NCI-H510A (cell line): ENCODE data around the gene APPL2.
A peak's percentile ranks its signal among the peaks of the same experiment; 100 is the strongest.

Experiments used
- DNase-seq: peaks from one replicate; lab custom pipeline; 2025; lab: John Stamatoyannopoulos, UW

APPL2 gene, protein sequence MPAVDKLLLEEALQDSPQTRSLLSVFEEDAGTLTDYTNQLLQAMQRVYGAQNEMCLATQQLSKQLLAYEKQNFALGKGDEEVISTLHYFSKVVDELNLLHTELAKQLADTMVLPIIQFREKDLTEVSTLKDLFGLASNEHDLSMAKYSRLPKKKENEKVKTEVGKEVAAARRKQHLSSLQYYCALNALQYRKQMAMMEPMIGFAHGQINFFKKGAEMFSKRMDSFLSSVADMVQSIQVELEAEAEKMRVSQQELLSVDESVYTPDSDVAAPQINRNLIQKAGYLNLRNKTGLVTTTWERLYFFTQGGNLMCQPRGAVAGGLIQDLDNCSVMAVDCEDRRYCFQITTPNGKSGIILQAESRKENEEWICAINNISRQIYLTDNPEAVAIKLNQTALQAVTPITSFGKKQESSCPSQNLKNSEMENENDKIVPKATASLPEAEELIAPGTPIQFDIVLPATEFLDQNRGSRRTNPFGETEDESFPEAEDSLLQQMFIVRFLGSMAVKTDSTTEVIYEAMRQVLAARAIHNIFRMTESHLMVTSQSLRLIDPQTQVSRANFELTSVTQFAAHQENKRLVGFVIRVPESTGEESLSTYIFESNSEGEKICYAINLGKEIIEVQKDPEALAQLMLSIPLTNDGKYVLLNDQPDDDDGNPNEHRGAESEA

GRCh38 chr12:105235732-105236476 lies at the start of gene APPL2:
APPL2 (minus strand) TSS chr12:105236174; CDS start chr12:105236012, 162 bp downstream.
- DNase-seq = peak; percentile 82

DNA sequence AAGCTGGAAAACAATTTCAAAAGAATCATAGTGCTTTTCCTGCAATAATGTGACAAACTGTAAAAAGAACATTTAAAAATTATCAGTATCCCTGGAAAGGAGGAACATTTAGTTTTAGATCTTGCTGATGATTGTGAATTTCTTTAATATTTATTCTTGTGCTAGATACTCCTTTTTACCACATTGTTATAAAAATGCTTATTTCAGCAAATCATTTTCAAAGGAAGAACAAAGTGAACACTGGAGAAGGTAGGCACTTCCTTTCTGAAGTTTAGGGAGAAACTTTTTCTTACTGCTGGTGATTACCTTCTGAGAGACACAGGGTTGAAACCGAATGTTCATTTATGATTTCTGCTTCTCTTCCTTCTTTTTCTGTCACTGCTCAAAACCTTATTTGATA lies 49.4 kb upstream of the APPL2 start:
- no peak for DNase-seq

- no peak for DNase-seq
Measured at GRCh38 chr12:105281694-105282049, 45.7 kb upstream of the APPL2 start.

DNA sequence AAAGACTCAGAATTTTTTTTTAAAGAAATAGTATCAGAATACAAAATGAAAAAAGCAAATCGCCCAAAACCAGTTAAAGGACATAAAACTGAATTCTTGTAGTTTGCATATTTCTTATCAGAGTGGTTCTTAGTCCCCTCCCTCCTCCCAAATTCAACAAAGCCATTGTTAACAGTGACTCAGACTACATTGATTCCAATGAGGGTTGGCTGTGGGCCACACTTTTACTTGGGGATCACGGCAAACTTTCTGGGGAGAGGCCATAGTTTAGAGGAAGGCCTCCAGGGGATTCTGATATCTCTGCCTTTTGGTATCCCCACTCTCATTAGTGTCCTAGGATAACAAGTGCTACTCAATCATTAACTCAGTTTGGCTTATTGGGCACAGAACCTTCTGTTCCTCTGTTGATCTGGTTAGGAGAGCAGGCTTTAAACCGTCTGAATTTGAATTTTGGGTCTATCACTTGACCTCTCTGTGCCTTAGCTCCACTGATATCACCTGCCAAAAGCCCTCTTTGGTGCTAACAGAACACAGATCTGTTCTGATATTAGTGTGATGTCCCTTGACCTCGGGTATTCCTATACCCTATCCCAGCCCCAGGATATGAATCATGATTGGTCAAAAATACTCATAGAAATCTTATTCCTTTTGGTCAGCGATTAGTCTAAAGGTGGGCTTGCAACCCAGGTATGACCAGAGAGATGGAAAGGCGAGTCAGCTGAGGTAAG lies 45.2 kb upstream of the APPL2 start:
- no peak for DNase-seq

- DNase-seq = no peak
Measured at GRCh38 chr12:105279460-105280056, 43.6 kb upstream of the APPL2 start.

GRCh38 chr12:105278043-105278697 lies 42.2 kb upstream of the APPL2 start:
- no peak for DNase-seq

- peak; percentile 8 for DNase-seq
Measured at GRCh38 chr12:105275997-105276733, 40.2 kb upstream of the APPL2 start.

DNA sequence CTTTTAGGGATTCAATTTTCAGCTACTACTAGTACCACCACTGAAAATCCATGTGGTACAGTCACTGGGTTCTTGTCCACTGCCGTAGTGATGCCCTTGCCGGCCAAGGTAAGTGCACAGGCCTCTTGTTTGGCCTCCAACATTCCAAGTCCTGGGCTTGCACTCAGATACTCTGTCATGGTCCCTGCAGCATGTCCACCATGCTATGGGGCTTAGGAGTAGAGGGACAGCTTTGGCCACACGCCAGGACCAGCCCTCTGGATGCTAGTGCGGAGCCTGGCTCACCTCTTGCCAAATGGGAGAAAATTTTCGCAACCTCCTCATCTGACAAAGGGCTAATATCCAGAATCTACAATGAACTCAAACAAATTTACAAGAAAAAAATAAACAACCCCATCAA lies 38.6 kb upstream of the APPL2 start:
- no peak for DNase-seq

- no peak for DNase-seq
Measured at GRCh38 chr12:105273601-105274000, 37.6 kb upstream of the APPL2 start.

DNA sequence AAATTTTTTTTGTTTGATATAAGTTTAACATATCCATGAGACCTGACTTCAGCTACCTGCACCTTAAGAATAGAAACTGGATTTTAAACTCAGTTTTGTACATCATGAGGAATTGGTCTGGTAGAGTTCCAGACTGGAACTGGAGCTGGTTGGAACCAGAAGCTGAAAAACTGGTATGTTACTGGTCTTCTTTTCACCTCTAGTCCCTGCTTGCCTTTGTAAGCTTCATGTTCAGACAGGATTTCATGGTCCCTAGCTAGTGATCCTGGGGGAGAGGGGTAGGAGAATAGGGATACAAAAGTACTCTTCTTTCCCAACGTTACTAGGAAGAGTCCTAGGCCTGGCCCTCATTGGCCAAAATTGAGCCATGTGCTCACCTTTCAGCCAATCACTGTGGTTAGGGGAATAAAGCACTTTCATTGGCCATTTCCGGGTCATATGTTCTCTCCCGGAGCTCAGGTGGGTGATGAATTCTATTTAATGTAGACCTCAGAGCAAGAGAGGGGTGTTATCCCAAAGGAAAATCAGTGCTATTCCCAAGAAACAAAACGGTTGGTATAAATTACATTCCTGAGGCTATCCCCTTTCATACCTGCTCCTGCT lies 36.9 kb upstream of the APPL2 start:
- DNase-seq = no peak

DNA sequence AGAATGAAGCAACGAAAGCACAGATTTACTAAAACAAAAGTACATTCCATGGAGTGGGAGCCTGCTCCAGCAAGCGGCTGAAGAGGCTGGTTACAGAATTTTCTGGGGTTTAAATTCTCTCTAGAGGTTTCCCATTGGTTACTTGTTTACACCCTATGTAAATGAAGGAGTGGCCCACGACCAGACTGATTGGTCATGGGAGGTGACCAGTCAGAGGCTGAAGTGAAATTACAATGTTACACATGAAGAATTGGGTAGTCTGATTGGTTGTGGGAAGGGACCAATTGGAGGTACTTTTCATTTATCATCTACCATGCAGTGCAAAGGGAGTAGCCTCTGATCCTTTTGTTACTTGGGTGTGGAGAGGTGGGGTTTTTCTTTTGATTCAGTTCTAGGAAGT lies 36.2 kb upstream of the APPL2 start:
- DNase-seq = no peak

- DNase-seq = no peak
Measured at GRCh38 chr12:105271364-105271763, 35.4 kb upstream of the APPL2 start.

DNA sequence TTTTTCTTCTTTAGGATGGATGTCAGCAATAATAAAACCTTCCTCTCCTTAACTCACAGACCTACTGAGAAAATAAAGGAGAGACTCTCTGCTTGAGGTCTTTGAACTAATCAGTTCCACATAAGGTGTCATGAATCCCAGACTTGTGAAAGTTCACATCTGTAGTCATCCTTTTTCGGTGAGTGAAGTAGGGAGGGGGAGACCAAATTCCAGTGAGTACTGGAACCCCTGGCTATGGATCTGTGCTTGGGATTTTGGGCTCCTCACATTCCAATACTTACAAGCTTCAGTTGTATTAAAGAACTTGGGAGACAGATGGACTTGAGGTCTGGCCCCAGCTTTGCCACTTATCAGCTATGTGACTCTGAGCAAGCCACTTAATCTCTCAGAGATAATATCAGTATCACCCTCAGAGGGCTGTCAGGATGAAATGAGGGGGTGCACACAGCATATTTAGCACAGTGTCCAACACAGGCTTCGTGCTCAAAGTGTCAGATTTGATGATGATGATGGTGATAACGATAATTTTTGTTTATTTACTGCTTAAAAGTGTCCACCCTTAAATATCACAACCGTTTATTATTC lies 34.8 kb upstream of the APPL2 start:
- no peak for DNase-seq

DNA sequence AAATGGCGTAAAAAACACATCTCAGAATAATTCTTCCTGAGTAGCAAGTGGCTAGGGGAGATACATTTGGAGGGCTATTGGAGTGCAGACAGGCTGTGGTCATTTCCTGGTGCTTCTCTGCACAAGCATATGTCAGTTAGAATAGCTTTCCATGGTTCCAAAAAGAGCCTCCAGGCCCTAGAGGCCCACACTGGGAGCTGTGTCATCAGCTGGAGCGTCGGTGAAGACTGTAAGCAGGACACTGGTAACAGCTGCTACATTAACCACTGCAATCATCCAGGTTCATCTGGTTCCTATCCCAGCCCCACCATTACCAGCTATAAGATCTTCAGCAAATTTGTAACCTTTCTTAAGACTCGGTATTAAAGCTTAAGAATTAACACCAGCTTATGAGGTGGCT lies 31.7 kb upstream of the APPL2 start:
- DNase-seq = no peak

- DNase-seq = no peak
Measured at GRCh38 chr12:105264771-105265170, 28.8 kb upstream of the APPL2 start.

GRCh38 chr12:105262461-105263184 lies 26.6 kb upstream of the APPL2 start:
- no peak for DNase-seq

DNA sequence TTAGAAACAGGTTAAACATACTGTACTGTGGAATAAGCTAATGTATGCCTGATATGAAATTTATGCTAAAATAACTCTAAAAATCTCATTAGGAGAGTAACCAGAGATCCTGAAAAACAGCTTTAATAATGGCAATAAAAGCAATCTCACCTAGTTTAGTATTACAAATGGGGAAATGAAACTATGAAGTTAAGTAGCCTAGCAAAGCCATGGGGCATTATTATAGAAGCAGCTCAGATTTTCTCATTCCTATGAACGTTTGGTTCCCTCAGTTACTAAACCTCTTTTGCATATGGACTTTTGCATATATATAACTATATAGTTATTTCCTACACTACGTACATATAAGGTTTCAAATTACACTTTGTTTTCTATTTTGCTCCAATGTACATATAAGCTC lies 25.0 kb upstream of the APPL2 start:
- no peak for DNase-seq

DNA sequence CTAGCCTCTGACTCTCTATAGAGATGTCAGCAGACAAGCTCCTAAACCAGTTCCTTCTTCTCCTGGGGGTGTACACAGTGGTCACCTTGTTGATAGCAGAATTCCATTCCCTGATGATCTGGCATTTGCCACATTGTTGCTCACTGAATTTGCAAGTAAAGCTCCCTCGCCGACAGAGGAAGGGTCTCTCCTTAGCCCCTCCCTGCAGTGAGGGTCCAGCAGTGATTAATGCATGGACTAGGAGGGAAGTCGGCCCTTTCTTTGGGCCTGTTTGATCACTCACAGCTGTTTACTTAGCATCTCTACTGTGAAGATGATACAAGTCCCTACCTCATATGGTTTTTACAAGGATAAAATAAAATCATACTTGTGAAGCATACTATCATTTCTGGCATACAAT lies 23.3 kb upstream of the APPL2 start:
- DNase-seq = no peak

GRCh38 chr12:105257321-105257728 lies 21.4 kb upstream of the APPL2 start:
- no peak for DNase-seq
